K562 (cell line): ENCODE measurements around the gene VRK1. TPM values are rescaled to one million over a fixed set of nuclear protein-coding genes. Genes with fewer than 3 reads are reported as not detected.

Experiments
- ATAC-seq: fragments of 200-7000 bp; cut with Tn5 transposase; 3 replicates; pipeline ENCODE4 v1.9.1; 2020; ENCODE audit warnings: moderate library complexity
- BruUV-seq: library from RNA; stranded (reverse); fragments of 400-500 nt; replicated peaks from 2 replicates; lab custom pipeline; 2021; lab: Mats Ljungman, UMichigan
- CTCF ChIA-PET: fragments of 300-600 bp; formaldehyde crosslinking; extraction: SDS; loops from one replicate; lab custom pipeline; 2021; ENCODE audit warnings: low intra/inter-chr PET ratio; lab: Yijun Ruan, JAX
- POLR2A ChIA-PET: fragments of 300-600, 350-650 bp; sonication (Branson Sonifier 250); formaldehyde crosslinking; extraction: SDS; loops from one replicate; lab custom pipeline; 2021; ENCODE audit warnings: antibody characterized with exemption, inconsistent platforms; lab: Yijun Ruan, JAX
- DNase-seq, 4 experiments: peaks; one replicate each; pipeline versions ENCODE4 v3.0.0 to v3.0.0-alpha.2; 2011 to 2018; ENCODE audit warnings: low spot score in 3 of 4, mixed read lengths in 3 of 4; ENCODE audit errors: extremely low read depth in 1 of 4
- FAIRE-seq: peaks from 2 replicates; lab custom pipeline; 2011; peaks lifted over from hg19 to GRCh38; lab: Jason Lieb, UNC
- H2AFZ ChIP-seq: 2 replicates; pipeline ENCODE4 v1.6.0; 2011; ENCODE audit warnings: low read depth, low read length, control low read depth, inconsistent platforms
- H3K27ac ChIP-seq: fragments of 200-600 bp; 3 replicates; pipeline ENCODE4 v1.8.0; 2011; ENCODE audit warnings: low read depth, mild to moderate bottlenecking, control low read depth, inconsistent platforms, low read length, moderate library complexity, mixed read lengths; ENCODE audit errors: extremely low read depth
- H3K27me3 ChIP-seq, 2 experiments: fragments of 300-600 bp in 1 of 2; 2 replicates in 1 of 2; 3 replicates in 1 of 2; pipeline versions ENCODE4 v1.6.0 to v1.8.0; 2011; ENCODE audit warnings: inconsistent platforms in 2 of 2, low read length in 2 of 2, mild to moderate bottlenecking in 1 of 2, mixed read lengths in 1 of 2, moderate library complexity in 1 of 2; ENCODE audit not compliant: control insufficient read depth in 2 of 2, insufficient read depth in 2 of 2
- H3K36me3 ChIP-seq: fragments of 300-600 bp; 3 replicates; pipeline ENCODE4 v1.8.0; 2011; ENCODE audit warnings: mild to moderate bottlenecking, low read length, inconsistent platforms; ENCODE audit not compliant: control insufficient read depth, insufficient read depth
- H3K4me1 ChIP-seq, 2 experiments: fragments of 200-600 bp in 1 of 2; replicated peaks in 1 of 2; 2 replicates in 1 of 2; 3 replicates in 1 of 2; pipeline versions ENCODE4 v1.5.1 to v1.8.0; 2011; ENCODE audit warnings: inconsistent platforms in 2 of 2, low read length in 2 of 2, mild to moderate bottlenecking in 1 of 2, mixed read lengths in 1 of 2, moderate library complexity in 1 of 2; ENCODE audit not compliant: control insufficient read depth in 2 of 2, insufficient read depth in 2 of 2
- H3K4me2 ChIP-seq: 2 replicates; pipeline ENCODE4 v1.6.1; 2011; ENCODE audit warnings: low read length, control low read depth, inconsistent platforms, mixed read lengths; ENCODE audit not compliant: insufficient read depth
- H3K4me3 ChIP-seq: fragments of 200-600 bp; sonication (generic), shearing (Covaris generic); 2 replicates; pipeline ENCODE4 v1.5.1; 2016; ENCODE audit warnings: control low read depth, inconsistent platforms
- H3K79me2 ChIP-seq: fragments of 200-600 bp; 3 replicates; pipeline ENCODE4 v1.8.0; 2011; ENCODE audit warnings: low read length, inconsistent platforms; ENCODE audit not compliant: control insufficient read depth, insufficient read depth
- H3K9ac ChIP-seq, 2 experiments: 2 replicates each; pipeline versions ENCODE4 v1.6.0 to v1.6.1; 2011; ENCODE audit warnings: low read depth in 2 of 2, low read length in 2 of 2, control low read depth in 1 of 2, inconsistent platforms in 1 of 2, mild to moderate bottlenecking in 1 of 2, mixed read lengths in 1 of 2; ENCODE audit not compliant: insufficient read depth in 1 of 2
- H3K9me1 ChIP-seq: one replicate; pipeline ENCODE4 v1.6.0; 2011; ENCODE audit warnings: inconsistent platforms, mild to moderate bottlenecking, low read length, moderate library complexity; ENCODE audit not compliant: control insufficient read depth, insufficient read depth
- H3K9me3 ChIP-seq: replicated peaks from 2 replicates; pipeline ENCODE4 v1.5.1; 2011; ENCODE audit warnings: low read depth, low read length, inconsistent platforms; ENCODE audit not compliant: control insufficient read depth, insufficient read depth
- H4K20me1 ChIP-seq: replicated peaks from 2 replicates; pipeline ENCODE4 v1.6.1; 2011; ENCODE audit warnings: low read length, inconsistent platforms, mixed read lengths; ENCODE audit not compliant: control insufficient read depth, insufficient read depth
- CBFA2T3 ChIP-seq: fragments of 450-650 bp; IDR thresholded peaks from 2 replicates; pipeline ENCODE4 v1.6.1; 2017
- CTCFL ChIP-seq: IDR thresholded peaks from 2 replicates; pipeline ENCODE4 v1.6.1; 2011; ENCODE audit warnings: borderline replicate concordance, low read depth, mild to moderate bottlenecking, moderate library complexity, low read length; ENCODE audit not compliant: insufficient read depth, poor library complexity, severe bottlenecking
- ELK1 ChIP-seq: sonication (generic); formaldehyde crosslinking; IDR thresholded peaks from 2 replicates; pipeline ENCODE4 v1.8.1; 2022; ENCODE audit warnings: missing genetic modification reagents
- FUS ChIP-seq: fragments of 200-400 bp; formaldehyde crosslinking; optimal IDR thresholded peaks from 2 replicates; pipeline ENCODE3; 2017; ENCODE audit warnings: low read depth, low read length
- GTF2B ChIP-seq: IDR thresholded peaks from 2 replicates; pipeline ENCODE4 v1.6.1; 2011; ENCODE audit not compliant: insufficient read length; ENCODE audit errors: extremely low read depth
- MECOM ChIP-seq: fragments of 250-450 bp; sonication (Bioruptor Pico); IDR thresholded peaks from 2 replicates; pipeline ENCODE4 v1.8.0; 2022; ENCODE audit warnings: inconsistent platforms
- PHF20 ChIP-seq: fragments of 450-650 bp; IDR thresholded peaks from 2 replicates; pipeline ENCODE4 v1.6.1; 2018; ENCODE audit not compliant: partially characterized antibody
- PHTF2 ChIP-seq: fragments of 250-450 bp; sonication (Bioruptor Pico); IDR thresholded peaks from 2 replicates; pipeline ENCODE4 v1.5.0; 2021; ENCODE audit warnings: mild to moderate bottlenecking
- RBM25 ChIP-seq: fragments of 200-400 bp; formaldehyde crosslinking; IDR thresholded peaks from 2 replicates; pipeline ENCODE4 v1.6.1; 2018; ENCODE audit warnings: low read length, low read depth, moderate library complexity; ENCODE audit not compliant: severe bottlenecking
- ZBTB34 ChIP-seq: fragments of 250-450 bp; sonication (Bioruptor Pico); IDR thresholded peaks from 2 replicates; pipeline ENCODE4 v1.8.0; 2021; ENCODE audit warnings: mild to moderate bottlenecking, moderate library complexity
- ZNF146 ChIP-seq: IDR thresholded peaks from one replicate; pipeline ENCODE4 v1.6.1; 2018; ENCODE audit warnings: missing compliant biosample characterization; ENCODE audit not compliant: unreplicated experiment
- ZNF174 ChIP-seq: fragments of 250-450 bp; sonication (Bioruptor Pico); IDR thresholded peaks from 2 replicates; pipeline ENCODE4 v1.4.0; 2020; ENCODE audit warnings: mild to moderate bottlenecking
- ZNF277 ChIP-seq: fragments of 250-450 bp; sonication (Bioruptor Pico); IDR thresholded peaks from 2 replicates; pipeline ENCODE4 v1.8.0; 2022; ENCODE audit warnings: inconsistent platforms, mild to moderate bottlenecking, moderate library complexity, borderline replicate concordance
- ZNF507 ChIP-seq: conservative IDR thresholded peaks from 2 replicates; pipeline ENCODE4 v1.6.1; 2017; ENCODE audit warnings: missing genetic modification characterization, missing compliant biosample characterization
- WGBS: fragments of 100-300 bp; shearing (Covaris generic); methylation state at CpG from one replicate; pipeline ENCODE4 v1.1.6; 2016; ENCODE audit warnings: low coverage, mixed read lengths; ENCODE audit not compliant: insufficient coverage; ENCODE audit errors: missing lambda C conversion rate; 5-methylcytosine and 5-hydroxymethylcytosine counted together
- in situ Hi-C: fragments of 300-500 bp; cut with MboI; formaldehyde crosslinking; loops from 4 replicates; pipeline ENCODE4 v1.15.0; 2018; ENCODE audit warnings: inconsistent platforms, mixed read lengths
- intact Hi-C: fragments of 100-400 bp; cut with micrococcal nuclease; formaldehyde crosslinking; loops from 2 replicates; pipeline ENCODE4 v1.14.2; 2022
- polyA plus RNA-seq, 8 experiments: library from polyadenylated mRNA; depleted of rRNA in 4 of 8; stranded (reverse) in 5 of 8; unstranded in 3 of 8; fragments of >200 nt; fragmentation: Nextera tagmentation in 2 of 8; fragmentation: Illumina TruSeq in 1 of 8; extraction: Ambion mirVana in 2 of 8; extraction: Trizol in 1 of 8; gene quantifications; 2 replicates each; pipeline versions ENCODE4 v1.2.1 to v1.2.3, GENCODE V29; 2011 to 2014; ENCODE audit warnings: inconsistent platforms in 1 of 8, missing spikeins in 1 of 8
- total RNA-seq, 7 experiments: library from RNA; depleted of rRNA in 6 of 7; stranded (reverse); fragments of >200 nt in 6 of 7; fragmentation: Illumina TruSeq in 2 of 7; extraction: Trizol in 2 of 7; gene quantifications; 2 replicates each; pipeline versions ENCODE4 v1.2.1 to v1.2.3, GENCODE V29; 2011 to 2021; ENCODE audit warnings: low replicate concordance in 1 of 7

Gene VRK1
- total and polyA plus RNA-seq, 9 of the 15 experiments (the other 6 are each of a cell fraction or from before 2014, with no cell fraction given) = 83.6 to 177 (median 116) TPM

- H3K9me3 ChIP-seq = peaks cover 3% of the 10 kb centered on the region; the same call in 1 of the 2 replicates
- peaks cover 38% of the 10 kb centered on the region for H3K36me3 ChIP-seq
- ChIA-PET CTCF (no interaction called here), POLR2A (interaction anchor here (1.1 kb wide), 1 partner anchor 27 kb away, joined by 3 read pairs; no protein-coding TSS in a partner anchor)
- no peak overlapping the region for H3K4me3 ChIP-seq
- in situ Hi-C loops = no loop called here
- ATAC-seq (no peak), DNase-seq (no peak), FAIRE-seq (no peak)
- peaks cover 0 to 8% of the 10 kb centered on the region in 2 experiments; a peak in 2 of 5 replicates for H3K4me1 ChIP-seq
- no peak overlapping the region for H3K4me2 ChIP-seq
- no peak for TF ChIP-seq ZBTB34 (CRISPR knock-in tag)
- no peak for TF ChIP-seq ELK1
- no peak for TF ChIP-seq MECOM
- TF ChIP-seq ZNF146 (CRISPR knock-in tag) = peak; percentile 64
- no peak for TF ChIP-seq GTF2B
- no peak for TF ChIP-seq CTCFL
- no peak for TF ChIP-seq PHTF2 (CRISPR knock-in tag)
- peak; percentile 37 for TF ChIP-seq RBM25
- TF ChIP-seq CBFA2T3 = no peak
- no peak for TF ChIP-seq PHF20
- no peak for TF ChIP-seq FUS
- TF ChIP-seq ZNF277 (CRISPR knock-in tag) = no peak
- TF ChIP-seq ZNF507 (tag) = no peak
- no peak for TF ChIP-seq ZNF174 (CRISPR knock-in tag)
- H4K20me1 ChIP-seq = no peaks in the 10 kb centered on the region
- H3K27me3 ChIP-seq = no peaks in the 10 kb centered on the region
- WGBS = 95% methylated on average over 2 of the region's 2 CpGs
- BruUV-seq = no TSS peak
- no peak overlapping the region for H2AFZ ChIP-seq
- no peaks in the 10 kb centered on the region for H3K9me1 ChIP-seq
- no peak overlapping the region for H3K9ac ChIP-seq
- intact Hi-C loops = no loop called here
- no peak overlapping the region for H3K27ac ChIP-seq
- H3K79me2 ChIP-seq = peaks cover 99% of the 10 kb centered on the region
Observed at GRCh38 chr14:96823652-96824051, 26.5 kb downstream of the VRK1 start.
